GM12891 (cell line): ENCODE measurements around the gene PRMT2.

Experiments
- PAX5 ChIP-seq: IDR thresholded peaks from 2 replicates; pipeline ENCODE4 v1.6.1; 2011; ENCODE audit warnings: low read length, moderate library complexity, mild to moderate bottlenecking; ENCODE audit not compliant: insufficient read depth, severe bottlenecking
- POLR2A ChIP-seq: IDR thresholded peaks from 2 replicates; pipeline ENCODE4 v1.6.1; 2011; ENCODE audit warnings: low read depth, low read length, control low read depth
- POLR2AphosphoS5 ChIP-seq: IDR thresholded peaks from 2 replicates; pipeline ENCODE4 v1.6.1; 2011; ENCODE audit warnings: low read depth, low read length, control low read depth
- POU2F2 ChIP-seq: IDR thresholded peaks from 2 replicates; pipeline ENCODE4 v1.6.1; 2011; ENCODE audit warnings: low read depth, mild to moderate bottlenecking, control low read depth, low read length, moderate library complexity
- SPI1 ChIP-seq: IDR thresholded peaks from 2 replicates; pipeline ENCODE4 v1.6.1; 2011; ENCODE audit warnings: low read depth, low read length, control low read depth
- TAF1 ChIP-seq: IDR thresholded peaks from 2 replicates; pipeline ENCODE4 v1.6.1; 2011; ENCODE audit warnings: low read depth, low read length, control low read depth

DNA sequence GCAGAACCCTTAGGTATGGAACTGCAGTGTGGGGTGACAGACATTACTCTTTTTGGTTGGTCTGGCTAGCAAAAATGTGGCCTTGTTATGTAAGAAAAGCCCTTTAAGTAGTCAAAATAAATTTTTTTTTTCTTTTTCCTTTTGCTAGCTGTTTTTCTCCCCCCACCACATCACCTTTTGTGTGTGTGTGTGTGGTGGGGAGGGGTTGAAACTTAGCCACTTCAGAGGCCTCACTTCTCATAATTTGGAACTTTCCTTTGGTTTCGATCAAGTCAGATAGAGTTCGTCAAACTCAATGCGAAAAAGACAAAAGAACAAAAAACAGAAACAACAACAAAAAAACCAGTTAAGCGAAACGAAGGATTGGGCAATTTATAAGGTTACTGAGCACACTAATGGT lies 1.9 kb upstream of the PRMT2 start:
- TF ChIP-seq POLR2A (no peak), POLR2AphosphoS5 (no peak), TAF1 (no peak), SPI1 (no peak), POU2F2 (no peak), PAX5 (no peak)
